Activated gamma-delta T cell (primary cell): Measurements from ENCODE around the gene ARMC6.
"Not testable (repeated sequence)": the region's sequence is repeated elsewhere in the genome, so short reads cannot be mapped to it uniquely, and the experiment has no call there.

ENCODE experiments used
- DNase-seq: peaks from one replicate; lab custom pipeline; 2025; lab: John Stamatoyannopoulos, UW

The ARMC6 gene

DNA sequence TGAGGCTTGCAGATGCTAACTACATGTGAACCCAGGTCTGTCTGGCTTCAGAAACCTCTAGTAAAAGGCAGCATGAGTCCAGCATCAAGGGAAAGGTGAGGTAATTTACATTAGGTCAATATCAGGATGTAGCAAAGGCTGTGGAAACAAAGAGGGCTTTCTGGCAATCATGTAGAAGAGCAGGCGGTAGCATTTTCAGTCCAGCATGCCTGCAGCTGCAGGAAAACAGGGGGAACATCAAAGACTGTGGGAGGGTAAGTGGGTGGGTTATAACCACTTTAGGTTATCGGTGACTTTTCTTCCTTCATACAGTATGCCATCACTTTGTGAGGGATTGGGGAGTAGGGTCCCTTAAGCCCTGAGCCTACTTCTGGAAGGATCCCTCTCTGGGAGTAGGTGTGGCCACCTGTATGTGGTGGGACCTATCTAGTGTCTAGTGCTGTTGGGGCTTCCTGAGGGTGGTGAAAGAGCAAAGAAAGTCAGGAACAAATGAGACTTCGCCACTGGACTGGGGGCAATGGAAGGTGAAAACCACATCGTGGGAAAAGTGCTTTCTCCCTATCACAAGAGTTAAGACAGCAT, 10.9 kb upstream of the ARMC6 start:
- no peak for DNase-seq

DNA sequence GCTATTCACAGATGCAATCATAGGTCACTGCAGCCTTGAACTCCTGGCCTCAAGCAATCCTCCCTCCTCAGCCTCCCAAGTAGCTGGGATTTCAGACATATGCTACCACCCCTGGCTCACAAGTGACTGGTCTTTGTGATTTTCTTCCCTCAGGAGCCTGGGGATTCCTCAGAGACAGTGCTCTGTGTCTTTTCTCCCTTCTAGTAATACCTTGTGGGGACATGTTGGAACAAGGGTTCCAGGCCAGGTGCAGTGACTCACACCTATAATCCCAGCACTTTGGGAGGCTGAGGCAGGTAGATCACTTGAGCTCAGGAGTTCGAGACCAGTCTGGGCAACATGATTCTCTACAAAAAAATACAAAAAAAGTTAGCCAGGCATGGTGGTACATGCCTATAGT, 10.0 kb upstream of the ARMC6 start:
- not testable (repeated sequence) for DNase-seq

DNA sequence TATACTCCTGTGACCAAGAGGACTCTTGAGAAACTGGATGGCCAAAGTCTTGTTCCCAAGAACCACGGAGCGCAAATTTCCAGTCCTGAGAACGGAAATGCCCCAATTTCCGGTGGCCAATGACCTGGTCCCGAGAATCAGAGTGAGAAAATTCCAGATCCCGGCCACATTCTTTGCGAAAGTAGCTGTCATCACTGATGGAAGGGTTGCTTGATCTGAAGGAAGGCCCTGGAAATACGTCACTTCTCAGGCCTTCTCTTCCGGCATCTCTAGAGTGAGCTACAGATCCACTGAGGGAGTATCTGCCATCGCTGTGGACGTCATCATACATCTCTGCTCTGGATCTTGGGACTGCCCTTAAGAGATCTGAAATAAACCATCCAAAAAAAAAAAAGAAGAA, 7.5 kb upstream of the ARMC6 start:
- no peak for DNase-seq

DNA sequence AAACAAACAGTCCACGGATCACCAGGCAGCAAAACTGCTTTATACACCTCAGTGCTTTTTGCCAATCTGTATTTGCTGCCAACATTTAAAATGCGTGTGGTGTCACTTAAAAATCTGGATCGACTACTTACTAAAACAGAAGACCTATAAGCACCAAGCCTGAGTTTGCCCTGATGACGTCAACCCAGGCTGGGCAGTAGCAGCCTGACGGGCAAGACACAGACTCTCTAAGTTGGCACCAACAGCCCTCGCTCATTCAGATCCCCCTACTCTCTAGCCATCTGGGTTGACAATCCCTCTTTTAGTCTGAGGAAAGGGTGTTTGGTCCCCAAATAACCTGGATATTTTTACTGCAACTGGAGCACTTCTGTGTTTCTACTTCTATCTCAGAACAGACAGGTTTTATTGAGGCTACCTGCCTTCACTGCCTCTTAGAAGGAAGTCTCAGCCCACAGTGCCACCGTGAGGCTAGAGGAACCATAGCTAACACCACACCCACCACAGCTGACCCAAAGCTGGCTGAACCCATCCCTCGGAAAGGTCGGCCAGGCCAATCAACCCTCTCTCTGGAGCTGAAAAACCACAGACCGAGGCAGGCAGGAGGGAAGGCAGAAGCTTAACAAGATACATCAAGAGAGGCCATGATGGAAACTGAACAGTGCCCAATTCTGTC, 7.0 kb upstream of the ARMC6 start:
- no peak for DNase-seq

DNA sequence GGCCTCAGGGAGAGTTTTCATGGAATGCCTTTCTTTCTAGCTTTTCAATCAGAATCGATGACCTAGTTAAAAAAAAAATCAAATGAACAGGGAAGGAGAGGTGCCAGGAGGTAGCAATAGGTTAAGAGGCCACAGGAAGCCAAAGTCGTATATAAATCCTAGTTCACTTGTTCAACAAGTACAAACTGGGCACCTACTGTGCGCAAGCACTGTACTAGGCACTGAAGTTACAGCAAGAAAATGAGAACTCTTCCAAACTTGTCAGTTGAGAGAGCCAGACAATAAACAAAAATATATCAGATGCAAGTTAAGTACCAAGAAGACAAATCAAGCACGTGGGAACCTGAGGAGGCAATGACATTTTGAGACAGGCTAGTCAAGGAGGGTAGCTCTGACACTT, 6.2 kb upstream of the ARMC6 start:
- no peak for DNase-seq

DNA sequence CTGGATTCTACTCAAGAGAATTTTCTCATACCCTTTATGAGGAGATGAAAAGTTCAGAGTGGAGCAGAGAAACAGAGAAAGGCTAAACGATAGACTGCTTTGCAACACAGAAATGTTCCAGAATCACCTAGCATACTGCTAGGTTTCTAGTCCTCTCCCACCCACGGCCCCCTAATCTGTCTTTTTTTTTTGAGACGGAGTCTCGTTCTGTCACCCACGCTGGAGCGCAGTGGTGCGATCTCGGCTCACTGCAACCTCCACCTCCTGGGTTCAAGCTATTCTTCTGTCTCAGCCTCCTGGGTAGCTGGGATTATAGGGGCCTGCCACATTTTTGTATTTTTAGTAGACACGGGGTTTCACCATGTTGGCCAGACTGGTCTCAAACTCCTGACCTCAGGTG, 4.9 kb upstream of the ARMC6 start:
- no peak for DNase-seq

DNA sequence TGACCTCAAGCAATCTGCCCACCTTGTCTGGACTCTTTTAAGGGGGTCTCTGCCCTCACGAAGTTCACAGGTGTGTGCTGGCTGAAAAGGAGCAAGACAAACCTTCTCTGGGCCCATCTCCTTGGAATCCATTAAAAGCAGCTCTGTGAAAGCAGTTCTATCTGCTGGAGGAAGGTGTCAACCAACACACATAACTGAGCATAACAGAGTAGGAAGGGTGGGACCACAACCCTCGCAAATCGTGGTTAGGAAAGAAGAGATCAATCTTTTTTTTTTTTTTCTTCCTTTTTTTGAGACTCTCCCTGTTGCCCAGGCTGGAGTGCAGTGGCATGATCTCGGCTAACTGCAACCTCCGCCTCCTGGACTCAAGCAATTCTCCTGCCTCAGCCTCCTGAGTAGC, 1.5 kb upstream of the ARMC6 start:
- no peak for DNase-seq

DNA sequence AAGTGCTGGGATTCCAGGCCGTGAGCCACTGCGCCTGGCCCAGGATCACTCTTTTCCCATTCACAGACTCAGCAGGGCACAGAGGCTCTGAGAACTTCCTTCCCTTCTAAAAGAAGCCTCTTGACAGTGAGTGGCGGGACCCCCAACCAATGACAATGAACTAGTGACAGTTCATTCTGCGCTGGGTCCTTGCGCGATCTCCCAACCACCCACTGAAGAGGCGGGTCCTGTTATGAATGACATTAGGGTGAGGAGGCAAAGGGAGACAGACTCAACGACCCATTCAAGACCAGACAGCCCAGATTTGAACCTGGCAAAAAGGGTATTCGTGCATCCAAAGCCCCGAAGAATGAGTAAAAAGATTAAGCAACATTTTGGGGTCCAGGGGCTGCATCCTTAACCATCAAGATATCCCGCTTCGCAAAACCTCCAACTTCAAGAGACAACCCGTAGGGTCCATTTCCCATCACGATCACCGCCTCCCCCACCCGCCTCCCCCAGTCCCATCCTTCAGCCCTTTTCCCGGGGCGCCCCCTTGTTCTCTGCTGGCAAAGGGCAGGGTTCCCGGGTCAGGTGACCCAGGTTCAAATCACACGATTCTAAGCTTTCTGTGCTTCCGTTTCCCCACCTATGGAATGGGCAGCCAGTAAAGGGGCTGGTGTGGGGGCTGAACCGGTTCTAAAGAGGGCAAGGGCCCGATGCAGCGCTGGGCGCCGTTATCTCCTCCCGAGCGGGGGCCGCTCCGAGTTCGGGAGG, 805 bp upstream of the ARMC6 start:
- no peak for DNase-seq

DNA sequence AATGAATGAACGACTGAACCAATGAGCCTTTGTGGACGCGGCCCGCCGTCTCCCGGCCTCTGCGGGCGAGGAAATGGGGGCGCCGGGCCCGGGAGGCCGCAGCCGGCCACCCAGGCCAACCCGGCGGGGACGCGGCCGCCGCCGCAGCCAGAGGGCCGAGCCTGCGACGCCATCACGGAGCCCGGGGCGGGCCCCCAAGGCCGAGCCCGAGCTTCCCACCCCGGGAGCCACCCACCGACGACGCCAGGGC, 302 bp upstream of the ARMC6 start:
- no peak for DNase-seq

DNA sequence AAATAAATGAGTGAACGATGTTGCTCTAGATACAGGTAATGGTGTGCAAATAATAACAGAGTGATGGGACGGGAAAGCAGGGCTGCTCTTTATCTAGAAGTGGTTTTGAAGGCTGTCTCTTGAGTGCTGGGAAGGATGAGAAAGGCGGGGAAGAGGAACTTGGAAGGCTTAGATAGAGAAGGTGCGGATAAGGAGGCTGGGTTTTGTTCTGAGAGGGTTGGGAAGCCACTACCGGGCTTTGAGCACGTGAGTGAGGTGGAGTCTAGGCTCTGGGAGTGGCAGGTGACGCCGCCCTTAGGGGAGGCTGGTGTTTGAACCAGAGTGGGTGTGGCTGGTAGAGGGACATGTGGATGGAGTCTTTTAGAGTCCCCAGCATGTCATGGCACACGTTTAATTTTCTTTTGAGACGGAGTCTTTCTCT, 811 bp downstream of the ARMC6 start:
- no peak for DNase-seq

DNA sequence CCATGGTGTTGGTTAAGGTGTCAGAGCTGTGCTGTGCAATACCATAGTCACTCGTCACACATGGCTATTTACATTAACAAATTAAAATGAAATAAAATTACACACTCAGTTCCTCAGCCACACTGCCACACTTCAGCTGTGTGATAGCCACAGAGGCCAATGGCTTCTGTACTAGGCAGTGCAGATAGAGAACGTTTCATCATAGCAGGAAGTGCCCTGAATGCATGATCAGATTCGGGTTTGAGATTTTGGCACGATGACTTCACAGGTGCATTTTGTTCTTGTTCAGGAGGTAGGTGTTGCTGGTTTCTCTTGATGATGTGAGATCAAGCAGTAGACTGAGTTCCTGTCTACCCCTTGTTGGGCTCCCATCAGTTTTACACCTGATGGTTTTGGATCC, 6.5 kb downstream of the ARMC6 start:
- no peak for DNase-seq

DNA sequence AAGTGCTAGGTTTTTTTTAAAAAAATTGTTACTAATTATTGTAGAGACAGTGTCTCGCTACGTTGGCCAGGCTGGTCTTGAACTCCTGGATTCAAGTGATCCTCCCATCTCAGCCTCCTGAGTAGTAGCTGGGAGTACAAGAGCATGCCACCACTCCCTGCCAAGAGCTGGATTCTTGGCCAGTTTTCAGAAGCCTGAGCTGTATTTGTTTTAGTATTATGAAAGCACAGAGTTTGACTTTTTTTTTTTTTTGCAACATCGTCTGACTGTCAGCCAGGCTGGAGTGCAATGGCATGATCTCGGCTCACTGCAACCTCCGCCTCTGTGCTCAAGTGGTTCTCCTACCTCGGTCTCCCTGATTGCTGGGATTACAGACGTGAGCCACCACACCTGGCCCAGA, 7.0 kb downstream of the ARMC6 start:
- no peak for DNase-seq

DNA sequence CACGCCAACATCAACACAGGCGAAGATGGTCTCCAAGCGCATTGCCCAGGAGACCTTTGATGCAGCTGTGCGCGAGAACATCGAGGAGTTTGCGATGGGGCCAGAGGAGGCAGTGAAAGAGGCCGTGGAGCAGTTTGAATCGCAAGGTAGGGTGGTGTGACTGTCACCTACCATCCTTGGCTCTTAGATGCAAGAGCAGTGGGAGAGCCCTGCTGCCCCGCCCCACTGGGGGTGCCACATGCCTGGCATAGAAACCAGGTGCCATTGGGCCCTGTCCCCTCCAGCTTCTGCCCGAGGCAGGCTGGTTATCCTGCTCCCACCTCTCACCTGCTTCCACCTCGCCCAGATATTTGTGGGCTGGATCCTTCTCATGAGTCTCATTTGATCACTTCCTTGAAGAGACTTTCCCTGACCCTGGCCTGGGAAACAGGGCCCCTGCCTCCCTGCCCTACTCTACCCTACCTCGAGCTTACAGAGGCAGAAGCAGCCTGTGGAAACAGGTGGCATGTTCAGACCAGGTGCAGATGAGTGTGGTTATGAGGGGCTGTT, 9.4 kb downstream of the ARMC6 start:
- DNase-seq, result no peak

DNA sequence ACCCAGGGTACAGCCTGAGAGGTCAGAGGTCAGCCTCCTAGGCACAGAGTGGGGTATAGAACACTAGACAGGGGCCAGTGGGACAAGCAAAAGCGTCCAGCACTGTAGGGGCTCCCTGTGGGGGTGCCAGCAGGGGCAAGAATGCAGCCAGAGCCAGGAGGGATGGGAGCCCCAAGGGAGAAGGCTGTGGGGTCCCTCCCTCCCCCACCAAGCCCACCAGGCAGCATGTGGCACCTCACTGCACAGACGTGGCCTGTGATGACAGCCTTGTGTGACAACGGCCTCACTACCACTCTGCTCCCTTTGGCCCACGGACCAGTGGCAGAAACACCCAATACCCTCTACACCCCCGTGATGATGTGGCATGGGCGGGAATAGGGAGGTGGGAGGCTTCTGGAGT, 10.1 kb downstream of the ARMC6 start:
- no peak for DNase-seq

DNA sequence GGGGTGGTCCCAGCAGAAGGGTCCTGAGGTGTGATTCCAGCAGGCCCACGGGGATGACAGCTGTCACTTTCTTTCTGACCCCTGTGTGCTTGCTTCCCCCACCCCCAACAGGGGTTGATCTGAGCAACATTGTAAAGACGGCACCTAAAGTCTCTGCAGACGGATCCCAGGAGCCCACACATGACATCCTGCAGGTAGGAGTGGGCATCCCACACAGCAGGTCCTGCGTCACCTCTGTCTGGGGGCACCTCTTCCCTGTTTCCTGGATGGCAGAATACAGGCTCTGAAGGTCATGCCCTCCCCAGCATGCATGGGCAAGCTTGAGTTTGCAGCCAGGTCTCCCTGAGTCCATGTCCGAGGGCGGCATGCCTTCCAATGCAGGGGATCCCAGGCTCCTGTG, 10.5 kb downstream of the ARMC6 start:
- no peak for DNase-seq

DNA sequence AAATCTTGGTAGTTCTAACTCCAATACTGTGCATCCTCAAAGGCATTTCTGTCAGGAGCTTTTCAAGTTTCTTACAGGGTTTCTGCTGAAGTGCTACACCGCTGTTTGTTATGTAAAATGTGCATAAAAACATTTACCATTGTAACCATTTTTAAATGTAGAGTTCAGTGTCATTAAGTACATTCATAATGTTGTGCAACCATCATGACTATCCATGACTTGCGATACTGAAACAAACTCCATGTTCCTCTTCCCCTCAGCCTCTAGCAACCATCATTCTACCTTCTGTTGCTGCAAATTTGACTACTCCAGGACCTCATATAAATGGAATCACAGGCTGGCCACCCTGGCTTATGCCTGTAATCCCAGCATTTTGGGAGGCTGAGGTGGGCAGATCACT, 16.0 kb downstream of the ARMC6 start:
- DNase-seq, result no peak

DNA sequence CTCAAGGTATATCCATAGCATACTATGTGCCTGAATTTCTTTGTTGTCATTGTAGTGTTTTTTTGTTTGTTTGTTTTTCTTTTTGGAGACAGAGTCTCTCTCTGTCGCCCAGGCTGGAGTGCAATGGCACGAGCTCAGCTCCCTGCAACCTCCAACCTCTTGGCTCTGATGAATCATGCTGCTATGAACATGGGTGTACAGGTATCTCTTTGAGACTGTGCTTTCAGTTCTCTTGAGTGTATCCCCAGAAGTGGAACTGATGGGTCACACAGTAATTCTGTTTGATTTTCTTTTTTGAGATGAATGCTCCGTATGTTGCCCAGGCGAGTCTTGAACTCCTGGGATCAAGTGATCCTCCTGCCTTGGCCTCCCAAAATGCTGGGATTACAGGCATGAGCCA, 16.7 kb downstream of the ARMC6 start:
- no peak for DNase-seq

DNA sequence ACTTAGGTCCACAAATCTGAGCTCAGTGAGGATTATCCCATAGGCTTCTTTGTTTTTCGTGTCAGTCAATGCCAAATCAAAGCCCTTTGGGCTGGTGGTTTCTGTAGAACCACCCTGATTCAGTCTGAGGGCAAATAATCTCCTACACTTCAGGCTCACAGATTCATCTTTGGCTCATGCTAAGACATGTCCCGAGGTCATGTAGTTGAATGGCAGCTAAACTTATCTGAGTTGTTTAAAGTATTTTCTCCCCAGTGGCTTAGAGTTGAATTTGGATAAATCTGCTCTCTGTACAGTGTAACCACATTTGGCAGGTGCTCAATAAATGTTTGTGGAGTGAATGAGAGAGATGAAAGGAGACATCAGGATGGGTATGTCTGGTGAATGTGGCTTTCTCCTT, 17.3 kb downstream of the ARMC6 start:
- DNase-seq, result no peak

DNA sequence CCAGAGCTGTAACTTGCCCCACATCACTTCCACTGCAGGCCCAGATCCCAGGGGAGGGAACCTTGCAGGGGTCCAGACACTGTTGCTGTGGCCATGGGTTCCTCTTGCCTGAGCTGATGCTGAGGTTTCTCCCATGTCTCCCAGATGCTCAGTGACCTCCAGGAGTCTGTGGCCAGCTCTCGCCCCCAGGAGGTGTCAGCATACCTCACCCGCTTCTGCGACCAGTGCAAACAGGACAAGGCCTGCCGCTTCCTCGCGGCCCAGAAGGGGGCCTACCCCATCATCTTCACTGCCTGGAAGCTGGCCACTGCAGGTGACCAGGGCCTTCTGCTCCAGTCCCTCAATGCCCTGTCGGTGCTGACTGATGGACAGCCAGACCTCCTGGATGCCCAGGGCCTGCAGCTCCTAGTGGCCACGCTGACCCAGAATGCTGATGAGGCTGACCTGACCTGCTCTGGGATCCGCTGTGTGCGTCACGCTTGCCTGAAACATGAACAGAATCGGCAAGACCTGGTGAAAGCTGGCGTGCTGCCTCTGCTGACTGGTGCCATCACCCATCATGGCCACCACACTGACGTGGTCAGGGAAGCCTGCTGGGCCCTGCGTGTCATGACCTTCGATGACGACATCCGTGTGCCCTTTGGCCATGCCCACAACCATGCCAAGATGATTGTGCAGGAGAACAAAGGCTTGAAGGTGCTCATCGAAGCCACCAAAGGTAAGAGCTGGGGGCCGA, 18.2 kb downstream of the ARMC6 start:
- no peak for DNase-seq

DNA sequence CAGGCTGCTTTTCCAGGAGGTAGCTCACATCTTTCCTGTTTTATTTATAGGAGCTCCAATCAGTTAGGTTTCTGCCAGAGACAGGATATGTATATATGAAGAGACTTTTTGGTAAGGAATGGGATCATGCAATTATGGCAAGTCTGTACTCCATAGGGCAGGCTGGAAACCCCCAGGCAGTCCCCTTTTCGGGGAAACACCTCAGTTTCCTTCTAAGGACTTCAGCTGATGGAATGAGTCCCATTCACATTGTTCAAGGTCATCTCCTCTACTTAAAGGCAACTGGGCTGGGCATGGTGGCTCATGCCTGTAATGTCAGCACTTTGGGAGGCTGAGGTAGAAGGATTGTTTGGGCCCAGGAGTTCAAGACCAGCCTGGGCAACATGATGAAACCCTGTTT, 19.5 kb downstream of the ARMC6 start:
- no peak for DNase-seq

DNA sequence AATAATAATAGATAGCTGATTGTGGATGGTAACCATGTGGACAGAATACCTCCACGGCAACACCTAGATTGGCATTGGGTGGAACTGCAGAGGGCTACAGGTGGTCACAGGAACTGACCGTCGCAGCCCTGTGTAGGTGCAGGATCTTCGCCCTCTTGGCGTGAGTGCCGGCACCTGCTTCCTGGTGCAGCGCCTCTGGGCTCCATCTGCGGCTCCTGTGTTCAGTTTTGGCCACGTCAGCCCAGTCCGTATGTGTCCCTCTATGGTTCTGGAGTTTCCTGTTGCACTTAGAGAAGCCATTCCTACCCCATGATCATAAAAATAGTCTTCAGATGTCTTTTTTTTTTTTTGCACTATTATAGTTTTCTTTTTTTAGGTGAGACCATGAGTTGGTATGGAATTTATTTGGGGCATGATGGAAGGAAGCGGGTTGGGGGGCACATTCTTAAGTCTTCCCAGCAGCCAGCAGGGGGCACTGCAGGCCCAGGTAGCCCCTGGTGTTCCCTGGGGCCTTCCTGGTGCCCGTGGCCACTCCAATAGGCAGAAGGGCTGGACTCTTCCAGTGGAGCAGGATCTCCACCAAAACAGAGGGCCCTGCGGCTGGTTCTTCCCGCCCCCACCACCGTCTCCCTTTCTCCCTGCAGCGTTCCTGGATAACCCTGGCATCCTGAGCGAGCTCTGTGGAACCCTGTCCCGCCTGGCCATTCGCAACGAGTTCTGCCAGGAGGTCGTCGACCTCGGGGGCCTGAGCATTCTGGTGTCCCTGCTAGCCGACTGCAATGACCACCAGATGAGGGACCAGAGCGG, 20.3 kb downstream of the ARMC6 start:
- DNase-seq, result peak; percentile 32
